Testis (tissue), 2 donors: ENCODE measurements around the gene ARHGEF7.

Source experiments
- CTCF ChIP-seq, 3 experiments: fragments of 450-650 bp in 2 of 3; fragments of 200-600 bp in 1 of 3; sonication (generic) in 1 of 3; IDR thresholded peaks; one replicate each; pipeline ENCODE4 v1.5.1; 2016 to 2019; ENCODE audit warnings: antibody characterized with exemption in 3 of 3, mild to moderate bottlenecking in 2 of 3, moderate library complexity in 1 of 3
- POLR2A ChIP-seq: fragments of 450-650 bp; IDR thresholded peaks from one replicate; pipeline ENCODE4 v1.6.1; 2017; ENCODE audit warnings: antibody characterized with exemption, mild to moderate bottlenecking, moderate library complexity

GRCh38 chr13:111206148-111206547 is 91.0 kb downstream of the ARHGEF7 start:
- no peak for TF ChIP-seq POLR2A
- TF ChIP-seq CTCF (IDR thresholded peaks at IDR 0.05): no peak
